Stimulated activated CD4-positive, alpha-beta T cell treated with anti-CD3 and anti-CD28 coated beads, Interleukin-4, amount 100 ng/mL, for 1 hour (primary cell): ENCODE measurements around the gene XIST.

Source experiments
- DNase-seq: peaks from one replicate; pipeline ENCODE4 v3.0.0-alpha.2; 2020

The XIST gene

GRCh38 chrX:73785493-73785892 lies 67.0 kb downstream of the XIST start:
- DNase-seq: no peak
